ENCODE data around the gene SIRPA.
A peak's percentile ranks its signal among the peaks of the same experiment; 100 is the strongest.

DNA sequence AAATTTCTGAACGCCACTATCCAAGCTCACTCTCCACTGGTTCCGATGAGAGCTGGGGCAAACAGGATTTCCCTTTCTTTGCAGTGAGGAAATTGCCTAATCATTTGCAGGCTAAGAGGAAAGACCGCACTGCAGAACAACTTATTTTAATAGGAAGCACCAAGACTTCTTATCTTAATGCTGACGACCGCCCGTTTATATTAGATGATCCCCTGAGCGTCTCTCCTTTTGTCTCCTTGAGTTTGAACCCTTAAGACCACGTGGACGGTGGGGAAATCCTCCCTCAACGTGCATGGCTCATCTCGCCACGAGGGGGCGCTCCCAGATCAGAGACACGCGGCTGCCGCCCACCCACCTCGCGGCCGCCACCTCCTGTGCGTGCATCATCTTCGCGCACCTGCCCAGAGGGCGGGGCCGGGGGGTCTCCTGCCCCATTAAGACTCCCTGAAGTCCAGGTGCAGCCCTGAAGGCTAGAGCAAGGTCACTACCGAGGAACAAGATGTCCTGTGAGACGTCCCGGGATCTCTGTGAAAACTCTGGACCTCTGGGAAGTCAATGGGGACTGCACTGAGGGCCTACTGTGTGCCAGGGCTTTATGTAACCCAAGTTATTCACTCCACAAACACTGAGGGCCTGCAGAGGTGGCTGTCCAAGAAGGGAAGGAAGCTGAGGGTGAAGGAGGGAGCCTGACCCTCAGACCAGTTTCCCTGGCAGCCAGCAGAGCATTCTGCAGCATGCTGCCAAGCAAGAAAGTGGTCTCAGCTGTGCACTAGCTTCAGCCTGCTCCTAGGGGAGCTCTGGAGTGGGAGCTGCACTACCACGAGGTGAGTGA lies 70.5 kb downstream of the SIRPA start:
- TF ChIP-seq, protein P1, sequence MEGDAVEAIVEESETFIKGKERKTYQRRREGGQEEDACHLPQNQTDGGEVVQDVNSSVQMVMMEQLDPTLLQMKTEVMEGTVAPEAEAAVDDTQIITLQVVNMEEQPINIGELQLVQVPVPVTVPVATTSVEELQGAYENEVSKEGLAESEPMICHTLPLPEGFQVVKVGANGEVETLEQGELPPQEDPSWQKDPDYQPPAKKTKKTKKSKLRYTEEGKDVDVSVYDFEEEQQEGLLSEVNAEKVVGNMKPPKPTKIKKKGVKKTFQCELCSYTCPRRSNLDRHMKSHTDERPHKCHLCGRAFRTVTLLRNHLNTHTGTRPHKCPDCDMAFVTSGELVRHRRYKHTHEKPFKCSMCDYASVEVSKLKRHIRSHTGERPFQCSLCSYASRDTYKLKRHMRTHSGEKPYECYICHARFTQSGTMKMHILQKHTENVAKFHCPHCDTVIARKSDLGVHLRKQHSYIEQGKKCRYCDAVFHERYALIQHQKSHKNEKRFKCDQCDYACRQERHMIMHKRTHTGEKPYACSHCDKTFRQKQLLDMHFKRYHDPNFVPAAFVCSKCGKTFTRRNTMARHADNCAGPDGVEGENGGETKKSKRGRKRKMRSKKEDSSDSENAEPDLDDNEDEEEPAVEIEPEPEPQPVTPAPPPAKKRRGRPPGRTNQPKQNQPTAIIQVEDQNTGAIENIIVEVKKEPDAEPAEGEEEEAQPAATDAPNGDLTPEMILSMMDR (IDR thresholded peaks at IDR 0.05), result peak; percentile 89 to 95 (median 94)
- TF ChIP-seq POLR2A (IDR thresholded peaks at IDR 0.05) (no peak), POLR2AphosphoS5 (IDR thresholded peaks at IDR 0.05) (no peak)
